ENCODE measurements around the gene APBA2.

APBA2 gene

DNA sequence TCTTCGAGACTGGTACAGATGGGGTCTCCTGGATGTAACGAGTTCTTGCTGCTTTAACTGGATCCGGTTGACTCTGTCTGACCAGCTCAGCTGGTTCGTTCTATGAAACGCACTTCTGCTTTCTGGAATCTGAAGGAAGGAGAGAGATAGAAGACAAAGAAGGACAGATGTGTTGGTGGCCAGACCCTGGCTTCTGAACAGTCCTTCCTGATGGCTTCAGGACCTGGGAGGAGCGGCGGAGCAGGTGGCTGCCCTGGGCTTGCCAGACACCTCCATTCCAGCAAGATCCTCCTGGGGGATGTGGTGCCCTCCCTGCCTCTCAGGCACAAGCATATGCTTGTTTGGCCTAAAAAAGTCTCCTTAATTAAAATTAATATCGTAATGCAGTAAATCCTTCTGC lies 99.9 kb downstream of the APBA2 start:
- H3K36me3 ChIP-seq (ENCODE audit: low read depth): no peaks in the 10 kb centered on the region
- TF ChIP-seq, protein P1, sequence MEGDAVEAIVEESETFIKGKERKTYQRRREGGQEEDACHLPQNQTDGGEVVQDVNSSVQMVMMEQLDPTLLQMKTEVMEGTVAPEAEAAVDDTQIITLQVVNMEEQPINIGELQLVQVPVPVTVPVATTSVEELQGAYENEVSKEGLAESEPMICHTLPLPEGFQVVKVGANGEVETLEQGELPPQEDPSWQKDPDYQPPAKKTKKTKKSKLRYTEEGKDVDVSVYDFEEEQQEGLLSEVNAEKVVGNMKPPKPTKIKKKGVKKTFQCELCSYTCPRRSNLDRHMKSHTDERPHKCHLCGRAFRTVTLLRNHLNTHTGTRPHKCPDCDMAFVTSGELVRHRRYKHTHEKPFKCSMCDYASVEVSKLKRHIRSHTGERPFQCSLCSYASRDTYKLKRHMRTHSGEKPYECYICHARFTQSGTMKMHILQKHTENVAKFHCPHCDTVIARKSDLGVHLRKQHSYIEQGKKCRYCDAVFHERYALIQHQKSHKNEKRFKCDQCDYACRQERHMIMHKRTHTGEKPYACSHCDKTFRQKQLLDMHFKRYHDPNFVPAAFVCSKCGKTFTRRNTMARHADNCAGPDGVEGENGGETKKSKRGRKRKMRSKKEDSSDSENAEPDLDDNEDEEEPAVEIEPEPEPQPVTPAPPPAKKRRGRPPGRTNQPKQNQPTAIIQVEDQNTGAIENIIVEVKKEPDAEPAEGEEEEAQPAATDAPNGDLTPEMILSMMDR (IDR thresholded peaks at IDR 0.05; ENCODE audit: poor library complexity, severe bottlenecking): no peak
- H3K4me3 ChIP-seq (ENCODE audit: severe bottlenecking): no peak overlapping the region
- no peak overlapping the region for H3K27ac ChIP-seq (ENCODE audit: poor library complexity, severe bottlenecking)
- H3K4me1 ChIP-seq (ENCODE audit: insufficient read depth, poor library complexity, severe bottlenecking): no peaks in the 10 kb centered on the region
- H3K27me3 ChIP-seq (ENCODE audit: insufficient read depth, poor library complexity, severe bottlenecking): no peaks in the 10 kb centered on the region
- DNase-seq (ENCODE audit: low spot score) (no peak), ATAC-seq (ENCODE audit: low read depth) (no peak)
- no peaks in the 10 kb centered on the region for H3K9me3 ChIP-seq (ENCODE audit: severe bottlenecking)

DNA sequence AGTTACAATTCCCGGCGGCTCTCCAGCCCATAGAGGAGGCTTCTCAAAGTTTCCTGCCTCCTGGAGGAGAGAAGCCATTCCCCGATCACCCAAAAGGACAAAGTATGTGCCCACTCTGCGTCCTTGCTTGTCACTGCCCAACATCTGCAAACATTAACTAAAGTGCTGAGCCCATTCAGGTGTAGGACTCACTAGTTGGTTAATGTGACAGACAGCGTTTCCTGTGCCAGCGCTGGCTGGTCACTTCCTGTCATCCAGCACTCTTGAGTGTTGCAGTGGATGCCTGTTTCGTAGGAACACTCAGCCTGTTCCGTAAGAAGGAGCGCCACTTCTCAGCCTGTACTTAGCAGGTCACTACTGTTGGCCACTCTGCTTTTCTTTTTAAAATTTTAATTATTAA lies 100.3 kb downstream of the APBA2 start:
- DNase-seq (ENCODE audit: low spot score): no peak
- H3K27me3 ChIP-seq (ENCODE audit: insufficient read depth, poor library complexity, severe bottlenecking): no peaks in the 10 kb centered on the region
- H3K36me3 ChIP-seq (ENCODE audit: low read depth): no peaks in the 10 kb centered on the region
- no peak overlapping the region for H3K27ac ChIP-seq (ENCODE audit: poor library complexity, severe bottlenecking)
- no peak for ATAC-seq (ENCODE audit: low read depth)
- TF ChIP-seq, protein P1 (IDR thresholded peaks at IDR 0.05; ENCODE audit: poor library complexity, severe bottlenecking): no peak
- H3K4me1 ChIP-seq (ENCODE audit: insufficient read depth, poor library complexity, severe bottlenecking): no peaks in the 10 kb centered on the region
- H3K4me3 ChIP-seq (ENCODE audit: severe bottlenecking): no peak overlapping the region
- no peaks in the 10 kb centered on the region for H3K9me3 ChIP-seq (ENCODE audit: severe bottlenecking)

DNA sequence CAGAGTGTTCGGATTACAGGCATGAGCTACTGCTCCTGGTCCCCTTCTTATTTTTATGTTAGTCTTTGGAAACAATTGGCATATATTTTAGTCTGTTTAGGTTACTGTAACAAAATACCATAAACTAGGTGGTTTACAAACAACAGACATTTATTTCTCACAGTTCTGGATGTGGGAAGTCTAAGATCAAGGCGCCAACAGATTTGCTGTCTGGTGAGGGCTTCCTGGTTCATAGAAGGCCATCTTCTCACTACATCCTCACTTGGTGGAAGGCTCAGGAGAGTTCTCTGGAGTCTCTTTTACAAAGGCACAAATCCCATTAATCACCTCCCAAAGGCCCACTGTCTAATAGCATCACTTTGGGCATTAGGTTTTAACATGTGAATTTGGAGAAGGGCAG lies 101.0 kb downstream of the APBA2 start:
- Histone ChIP-seq H3K36me3 (ENCODE audit: low read depth) (no peaks in the 10 kb centered on the region), H3K27me3 (ENCODE audit: insufficient read depth, poor library complexity, severe bottlenecking) (no peaks in the 10 kb centered on the region), H3K27ac (ENCODE audit: poor library complexity, severe bottlenecking) (no peak overlapping the region), H3K4me3 (ENCODE audit: severe bottlenecking) (no peak overlapping the region), H3K9me3 (ENCODE audit: severe bottlenecking) (no peaks in the 10 kb centered on the region), H3K4me1 (ENCODE audit: insufficient read depth, poor library complexity, severe bottlenecking) (no peaks in the 10 kb centered on the region)
- DNase-seq (ENCODE audit: low spot score) (no peak), ATAC-seq (ENCODE audit: low read depth) (no peak)
- TF ChIP-seq, protein P1 (IDR thresholded peaks at IDR 0.05; ENCODE audit: poor library complexity, severe bottlenecking): no peak

DNA sequence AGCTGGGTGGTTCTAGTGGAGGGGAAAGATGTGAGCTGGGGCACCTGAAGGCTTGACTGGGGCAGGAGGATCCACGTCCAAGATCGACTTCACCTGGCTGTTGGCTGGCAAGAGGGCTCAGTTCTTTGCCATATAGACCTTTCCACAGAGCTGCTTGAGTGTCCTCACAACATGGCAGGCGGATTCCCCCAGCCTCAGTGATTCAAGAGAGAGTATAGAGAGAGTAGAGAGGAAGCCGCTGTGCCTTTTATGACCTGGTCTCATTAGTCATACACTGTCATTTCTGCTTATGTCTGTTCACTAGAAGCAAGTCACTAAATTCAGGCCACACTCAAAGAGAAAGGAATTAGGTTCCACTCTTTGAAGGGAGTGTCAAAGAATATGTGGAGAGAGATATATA lies 101.6 kb downstream of the APBA2 start:
- DNase-seq (ENCODE audit: low spot score) (no peak), ATAC-seq (ENCODE audit: low read depth) (no peak)
- no peak overlapping the region for H3K27ac ChIP-seq (ENCODE audit: poor library complexity, severe bottlenecking)
- no peak overlapping the region for H3K4me3 ChIP-seq (ENCODE audit: severe bottlenecking)
- no peaks in the 10 kb centered on the region for H3K27me3 ChIP-seq (ENCODE audit: insufficient read depth, poor library complexity, severe bottlenecking)
- H3K4me1 ChIP-seq (ENCODE audit: insufficient read depth, poor library complexity, severe bottlenecking): no peaks in the 10 kb centered on the region
- no peaks in the 10 kb centered on the region for H3K36me3 ChIP-seq (ENCODE audit: low read depth)
- TF ChIP-seq, protein P1 (IDR thresholded peaks at IDR 0.05; ENCODE audit: poor library complexity, severe bottlenecking): no peak
- H3K9me3 ChIP-seq (ENCODE audit: severe bottlenecking): no peaks in the 10 kb centered on the region

DNA sequence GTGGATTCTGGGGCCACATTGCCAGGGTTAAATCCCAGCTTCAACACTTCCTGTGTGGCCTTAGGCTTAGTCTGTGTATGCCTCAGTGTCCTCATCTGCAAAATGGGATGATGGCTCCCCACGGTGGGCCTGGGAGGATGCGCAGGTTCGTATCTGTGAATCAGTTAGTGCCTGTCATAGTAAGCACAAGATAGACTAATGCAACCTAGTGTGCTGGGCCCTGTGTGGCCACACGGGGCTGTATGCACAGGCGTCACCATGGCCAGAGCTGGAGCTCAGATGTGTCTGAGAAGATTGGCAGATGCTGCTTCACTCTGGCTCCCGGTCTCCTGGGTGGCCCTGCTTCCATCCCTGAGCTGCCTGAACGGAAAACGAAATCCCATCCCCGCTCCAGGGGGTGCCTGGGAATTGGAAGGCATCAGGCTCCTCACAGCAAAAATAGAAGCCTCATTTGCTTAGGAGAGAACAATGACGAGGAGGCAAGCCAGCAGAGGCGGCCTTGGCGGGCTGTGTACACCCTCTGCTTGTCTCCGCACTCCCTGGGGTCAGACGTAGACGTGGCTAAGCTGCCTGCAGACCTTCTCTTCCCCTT lies 103.6 kb downstream of the APBA2 start:
- TF ChIP-seq, protein P1 (IDR thresholded peaks at IDR 0.05; ENCODE audit: poor library complexity, severe bottlenecking): peak; percentile 32
- Histone ChIP-seq H3K4me3 (ENCODE audit: severe bottlenecking) (no peak overlapping the region), H3K27me3 (ENCODE audit: insufficient read depth, poor library complexity, severe bottlenecking) (no peaks in the 10 kb centered on the region), H3K9me3 (ENCODE audit: severe bottlenecking) (no peaks in the 10 kb centered on the region), H3K4me1 (ENCODE audit: insufficient read depth, poor library complexity, severe bottlenecking) (no peaks in the 10 kb centered on the region), H3K36me3 (ENCODE audit: low read depth) (no peaks in the 10 kb centered on the region), H3K27ac (ENCODE audit: poor library complexity, severe bottlenecking) (no peak overlapping the region)
- DNase-seq (ENCODE audit: low spot score): no peak
- ATAC-seq (ENCODE audit: low read depth): peak; percentile 45
